22Rv1 (cell line): ENCODE results near the gene CCR5.

Experiments used
- ZFX ChIP-seq: fragments of 450-650 bp; IDR thresholded peaks from 2 replicates; pipeline ENCODE4 v1.6.1; 2017; ENCODE audit warnings: antibody characterized with exemption, borderline replicate concordance
- TF ChIP-seq, protein P1 (sequence below): fragments of 450-650 bp; IDR thresholded peaks from 2 replicates; pipeline ENCODE4 v1.5.1; 2017; ENCODE audit warnings: mild to moderate bottlenecking

DNA sequence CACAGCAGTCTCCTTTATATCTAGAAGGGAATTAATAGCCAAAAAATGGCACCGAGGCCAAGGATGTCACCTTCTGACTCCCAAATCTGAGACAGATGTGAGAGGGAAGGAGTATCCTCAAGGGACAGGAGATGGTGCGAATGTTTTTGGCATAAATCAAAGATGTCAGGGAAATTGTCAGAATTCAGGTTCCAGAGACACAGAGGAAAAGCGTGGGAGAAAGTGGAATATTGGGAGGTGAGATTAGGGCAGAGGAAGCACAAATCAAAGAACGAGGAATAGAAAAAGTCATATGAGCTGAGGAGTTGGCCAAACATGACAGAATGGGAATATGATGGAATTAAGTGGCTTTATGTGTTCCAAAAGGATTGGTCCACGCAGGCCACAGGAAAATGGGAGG is 30.1 kb downstream of the CCR5 start:
- TF ChIP-seq, protein P1, sequence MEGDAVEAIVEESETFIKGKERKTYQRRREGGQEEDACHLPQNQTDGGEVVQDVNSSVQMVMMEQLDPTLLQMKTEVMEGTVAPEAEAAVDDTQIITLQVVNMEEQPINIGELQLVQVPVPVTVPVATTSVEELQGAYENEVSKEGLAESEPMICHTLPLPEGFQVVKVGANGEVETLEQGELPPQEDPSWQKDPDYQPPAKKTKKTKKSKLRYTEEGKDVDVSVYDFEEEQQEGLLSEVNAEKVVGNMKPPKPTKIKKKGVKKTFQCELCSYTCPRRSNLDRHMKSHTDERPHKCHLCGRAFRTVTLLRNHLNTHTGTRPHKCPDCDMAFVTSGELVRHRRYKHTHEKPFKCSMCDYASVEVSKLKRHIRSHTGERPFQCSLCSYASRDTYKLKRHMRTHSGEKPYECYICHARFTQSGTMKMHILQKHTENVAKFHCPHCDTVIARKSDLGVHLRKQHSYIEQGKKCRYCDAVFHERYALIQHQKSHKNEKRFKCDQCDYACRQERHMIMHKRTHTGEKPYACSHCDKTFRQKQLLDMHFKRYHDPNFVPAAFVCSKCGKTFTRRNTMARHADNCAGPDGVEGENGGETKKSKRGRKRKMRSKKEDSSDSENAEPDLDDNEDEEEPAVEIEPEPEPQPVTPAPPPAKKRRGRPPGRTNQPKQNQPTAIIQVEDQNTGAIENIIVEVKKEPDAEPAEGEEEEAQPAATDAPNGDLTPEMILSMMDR: no peak
- TF ChIP-seq ZFX: no peak
